A549 (cell line): ENCODE results near the gene HORMAD1. TPM values are rescaled to one million over a fixed set of nuclear protein-coding genes. Genes with fewer than 3 reads are reported as not detected.

Source experiments
- ATAC-seq, 2 experiments: fragments of 200-7000 bp in 1 of 2; fragments of >200 bp in 1 of 2; cut with Nextera tagmentation in 1 of 2; cut with Tn5 transposase in 1 of 2; 3 replicates each; pipeline versions ENCODE4 v1.8.0 to v1.9.1; 2018 to 2020; ENCODE audit warnings: mild to moderate bottlenecking in 1 of 2, moderate library complexity in 1 of 2
- CTCF ChIA-PET: fragments of 300-600 bp; sonication (Branson Sonifier 250); formaldehyde crosslinking; extraction: SDS; loops from one replicate; lab custom pipeline; 2021; ENCODE audit warnings: antibody characterized with exemption, inconsistent platforms; lab: Yijun Ruan, JAX
- POLR2A ChIA-PET: fragments of 350-600 bp; formaldehyde crosslinking; extraction: SDS; loops from one replicate; lab custom pipeline; 2021; ENCODE audit warnings: antibody characterized with exemption, inconsistent platforms; lab: Yijun Ruan, JAX
- DNase-seq, 2 experiments: peaks; one replicate each; pipeline versions ENCODE4 v3.0.0 to v3.0.0-alpha.2; 2011 to 2016; ENCODE audit warnings: low read depth in 1 of 2, low spot score in 1 of 2
- FAIRE-seq: peaks from 2 replicates; lab custom pipeline; 2011; peaks lifted over from hg19 to GRCh38; lab: Jason Lieb, UNC
- H3K27ac ChIP-seq, 2 experiments: fragments of >200 bp; sonication (Bioruptor Twin); formaldehyde crosslinking; 3 replicates each; pipeline ENCODE4 v1.5.1; 2016 to 2017
- H3K4me1 ChIP-seq: fragments of >200 bp; sonication (Bioruptor Twin); formaldehyde crosslinking; 3 replicates; pipeline ENCODE4 v1.6.1; 2016
- H3K4me2 ChIP-seq: fragments of >200 bp; sonication (Bioruptor Twin); formaldehyde crosslinking; 3 replicates; pipeline ENCODE4 v1.6.1; 2016
- H3K4me3 ChIP-seq: fragments of >200 bp; sonication (Bioruptor Twin); formaldehyde crosslinking; 3 replicates; pipeline ENCODE4 v1.5.1; 2016
- H3K9me3 ChIP-seq: fragments of >200 bp; sonication (Bioruptor Twin); formaldehyde crosslinking; 3 replicates; pipeline ENCODE4 v1.6.1; 2016
- CHD2 ChIP-seq: fragments of 150-350 bp; IDR thresholded peaks from 2 replicates; pipeline ENCODE4 v1.6.1; 2014; ENCODE audit warnings: low read length; ENCODE audit not compliant: partially characterized antibody
- CHD4 ChIP-seq: fragments of 200-600 bp; sonication (generic); IDR thresholded peaks from 2 replicates; pipeline ENCODE4 v1.6.1; 2016; ENCODE audit warnings: antibody characterized with exemption, mild to moderate bottlenecking, borderline replicate concordance
- EHF ChIP-seq: fragments of 250-450 bp; sonication (Bioruptor Pico); IDR thresholded peaks from 2 replicates; pipeline ENCODE4 v1.5.0; 2020; ENCODE audit warnings: mild to moderate bottlenecking
- ESRRA ChIP-seq: fragments of 150-350 bp; IDR thresholded peaks from 2 replicates; pipeline ENCODE4 v1.6.1; 2014; ENCODE audit warnings: mild to moderate bottlenecking, low read length, borderline replicate concordance
- FOSL2 ChIP-seq, 2 experiments: fragments of 450-650 bp in 1 of 2; fragments of >200 bp in 1 of 2; sonication (Bioruptor Twin) in 1 of 2; formaldehyde crosslinking; IDR thresholded peaks; 2 replicates each; pipeline versions ENCODE4 v1.5.0 to v1.6.1; 2016 to 2020; ENCODE audit warnings: mild to moderate bottlenecking in 1 of 2, moderate library complexity in 1 of 2
- GATA3 ChIP-seq: IDR thresholded peaks from 2 replicates; pipeline ENCODE4 v1.6.1; 2012; ENCODE audit warnings: borderline replicate concordance
- HEYL ChIP-seq: fragments of 250-450 bp; sonication (Bioruptor Pico); IDR thresholded peaks from 2 replicates; pipeline ENCODE4 v1.8.0; 2021; ENCODE audit warnings: mild to moderate bottlenecking, moderate library complexity
- HOXB13 ChIP-seq: fragments of 250-450 bp; sonication (Bioruptor Pico); IDR thresholded peaks from 2 replicates; pipeline ENCODE4 v1.5.0; 2020; ENCODE audit warnings: low read depth, mild to moderate bottlenecking, moderate library complexity
- KDM5A ChIP-seq: fragments of 200-600 bp; sonication (generic); IDR thresholded peaks from 2 replicates; pipeline ENCODE4 v1.6.1; 2016; ENCODE audit warnings: antibody characterized with exemption, mild to moderate bottlenecking
- MAFK ChIP-seq: fragments of 450-650 bp; IDR thresholded peaks from 2 replicates; pipeline ENCODE4 v1.6.1; 2014; ENCODE audit not compliant: partially characterized antibody
- MYC ChIP-seq: IDR thresholded peaks from 2 replicates; pipeline ENCODE4 v1.6.1; 2012; ENCODE audit warnings: mild to moderate bottlenecking, inconsistent platforms, low read length, improper control_type of control experiment, borderline replicate concordance
- NFE2L2 ChIP-seq: fragments of 150-350 bp; conservative IDR thresholded peaks from 2 replicates; pipeline ENCODE4 v1.6.1; 2014; ENCODE audit warnings: low read length
- NPAS2 ChIP-seq: fragments of 250-450 bp; sonication (Bioruptor Pico); IDR thresholded peaks from 2 replicates; pipeline ENCODE4 v1.8.0; 2022; ENCODE audit warnings: mild to moderate bottlenecking, moderate library complexity, borderline replicate concordance
- POLR2A ChIP-seq: IDR thresholded peaks from 2 replicates; pipeline ENCODE4 v1.6.1; 2012; ENCODE audit warnings: mild to moderate bottlenecking, low read length
- POLR2AphosphoS2 ChIP-seq: conservative IDR thresholded peaks from 2 replicates; pipeline ENCODE4 v1.6.1; 2012; ENCODE audit warnings: low read length, improper control_type of control experiment, inconsistent platforms
- RAD21 ChIP-seq, 2 experiments: fragments of >200 bp in 1 of 2; sonication (Bioruptor Twin) in 1 of 2; formaldehyde crosslinking in 1 of 2; IDR thresholded peaks in 1 of 2; conservative IDR thresholded peaks in 1 of 2; 2 replicates in 1 of 2; 3 replicates in 1 of 2; pipeline ENCODE4 v1.6.1; 2012 to 2018; ENCODE audit warnings: inconsistent platforms in 1 of 2
- RCOR1 ChIP-seq: fragments of 150-350 bp; IDR thresholded peaks from 2 replicates; pipeline ENCODE4 v1.6.1; 2014; ENCODE audit warnings: antibody characterized with exemption, low read length, low read depth
- RFX5 ChIP-seq: fragments of 450-650 bp; IDR thresholded peaks from 2 replicates; pipeline ENCODE4 v1.7.1; 2014; ENCODE audit warnings: antibody characterized with exemption, mild to moderate bottlenecking, moderate library complexity
- RNF2 ChIP-seq: fragments of 200-600 bp; sonication (generic); IDR thresholded peaks from 2 replicates; pipeline ENCODE4 v1.6.1; 2016; ENCODE audit warnings: low read depth, mild to moderate bottlenecking, antibody characterized with exemption, moderate library complexity, borderline replicate concordance
- SMC3 ChIP-seq: fragments of >200 bp; sonication (Bioruptor Twin); formaldehyde crosslinking; IDR thresholded peaks from 3 replicates; pipeline ENCODE4 v1.6.1; 2018; ENCODE audit warnings: inconsistent platforms
- TFCP2L1 ChIP-seq: fragments of 250-450 bp; sonication (Bioruptor Pico); IDR thresholded peaks from 2 replicates; pipeline ENCODE4 v1.5.0; 2021; ENCODE audit warnings: mild to moderate bottlenecking
- TP53 ChIP-seq: fragments of 250-450 bp; sonication (Bioruptor Pico); IDR thresholded peaks from 2 replicates; pipeline ENCODE4 v1.5.0; 2021; ENCODE audit warnings: mild to moderate bottlenecking, moderate library complexity
- ZC3H11A ChIP-seq: fragments of 450-650 bp; IDR thresholded peaks from 2 replicates; pipeline ENCODE4 v1.6.1; 2014; ENCODE audit warnings: antibody characterized with exemption, mild to moderate bottlenecking
- ZFP36 ChIP-seq: fragments of 450-650 bp; IDR thresholded peaks from 2 replicates; pipeline ENCODE4 v1.6.1; 2014; ENCODE audit warnings: borderline replicate concordance; ENCODE audit not compliant: partially characterized antibody
- WGBS: methylation state at CpG from one replicate; pipeline ENCODE4 v1.1.6; 2017; ENCODE audit errors: missing lambda C conversion rate; 5-methylcytosine and 5-hydroxymethylcytosine counted together
- polyA plus RNA-seq, 4 experiments: library from polyadenylated mRNA; depleted of rRNA in 3 of 4; stranded (reverse); fragments of >200 nt; fragmentation: RNase III in 1 of 4; extraction: RNeasy Plus Mini Kit Qiagen cat#74134 plus additional on column Dnase treatment in 1 of 4; gene quantifications; 2 replicates in 3 of 4; 3 replicates in 1 of 4; pipeline ENCODE4 v1.2.3, GENCODE V29; 2011 to 2017
- TF ChIP-seq, protein P1 (sequence below): IDR thresholded peaks from 2 replicates; pipeline ENCODE4 v1.6.1; 2012
- TF ChIP-seq, protein P2 (sequence below): IDR thresholded peaks from 2 replicates; pipeline ENCODE4 v1.6.1; 2012; ENCODE audit warnings: low read depth, borderline replicate concordance
- TF ChIP-seq, protein P3 (sequence below): fragments of 250-450 bp; sonication (Bioruptor Pico); IDR thresholded peaks from 2 replicates; pipeline ENCODE4 v1.5.0; 2020; ENCODE audit warnings: low read depth, mild to moderate bottlenecking, moderate library complexity

The HORMAD1 gene
- polyA plus RNA-seq, 2 of the 4 experiments (the other 2 are of a cell fraction), result 8.9 to 30.6 TPM

DNA sequence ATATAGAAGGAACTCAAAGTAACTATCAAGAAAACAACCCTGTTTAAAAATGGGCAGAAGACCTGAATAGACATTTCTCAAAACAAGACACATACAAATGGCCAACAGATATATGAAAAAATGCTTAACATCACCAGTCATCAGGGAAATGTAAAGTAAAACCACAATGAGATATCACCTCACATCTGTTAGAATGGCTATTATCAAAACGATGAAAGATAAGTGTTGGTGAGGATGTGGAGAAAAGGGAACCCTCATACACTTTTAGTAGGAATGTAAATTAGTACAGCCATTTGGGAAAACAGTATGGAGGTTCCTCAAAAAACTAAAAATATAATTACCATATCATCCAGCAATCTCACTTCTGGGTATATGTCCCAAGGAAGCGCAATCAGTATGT lies 41.9 kb upstream of the HORMAD1 start:
- no peak for FAIRE-seq
- H3K9me3 ChIP-seq, result peaks cover 5% of the 10 kb centered on the region; the same call in 1 of the 3 replicates
- CTCF ChIA-PET, result no interaction called here
- no peak for TF ChIP-seq POLR2AphosphoS2
- TF ChIP-seq KDM5A, result no peak
- no peak for TF ChIP-seq FOSL2 (IDR thresholded peaks at IDR 0.05)
- TF ChIP-seq FOSL2 (CRISPR knock-in tag; IDR thresholded peaks at IDR 0.05), result no peak
- no peak for TF ChIP-seq ZC3H11A
- no peak for TF ChIP-seq ESRRA
- no peak for TF ChIP-seq RAD21 (conservative IDR thresholded peaks at IDR 0.05 in 1 of 2, IDR thresholded peaks at IDR 0.05 in 1 of 2)
- TF ChIP-seq HEYL (CRISPR knock-in tag), result no peak
- no peak for TF ChIP-seq EHF (CRISPR knock-in tag)
- TF ChIP-seq RCOR1, result no peak
- no peak for TF ChIP-seq RNF2
- TF ChIP-seq HOXB13 (CRISPR knock-in tag), result no peak
- TF ChIP-seq, protein P1, sequence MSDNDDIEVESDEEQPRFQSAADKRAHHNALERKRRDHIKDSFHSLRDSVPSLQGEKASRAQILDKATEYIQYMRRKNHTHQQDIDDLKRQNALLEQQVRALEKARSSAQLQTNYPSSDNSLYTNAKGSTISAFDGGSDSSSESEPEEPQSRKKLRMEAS, result no peak
- TF ChIP-seq, all 56 proteins: peak for 0
- H3K27ac ChIP-seq, result no peak overlapping the region
- H3K4me1 ChIP-seq, result peaks cover 20% of the 10 kb centered on the region
- H3K4me3 ChIP-seq, result no peak overlapping the region
- H3K4me2 ChIP-seq, result no peak overlapping the region
- POLR2A ChIA-PET, result no interaction called here
- DNase-seq (no peak), ATAC-seq (no peak)
- WGBS, result 93% methylated on average over 2 of the region's 2 CpGs

DNA sequence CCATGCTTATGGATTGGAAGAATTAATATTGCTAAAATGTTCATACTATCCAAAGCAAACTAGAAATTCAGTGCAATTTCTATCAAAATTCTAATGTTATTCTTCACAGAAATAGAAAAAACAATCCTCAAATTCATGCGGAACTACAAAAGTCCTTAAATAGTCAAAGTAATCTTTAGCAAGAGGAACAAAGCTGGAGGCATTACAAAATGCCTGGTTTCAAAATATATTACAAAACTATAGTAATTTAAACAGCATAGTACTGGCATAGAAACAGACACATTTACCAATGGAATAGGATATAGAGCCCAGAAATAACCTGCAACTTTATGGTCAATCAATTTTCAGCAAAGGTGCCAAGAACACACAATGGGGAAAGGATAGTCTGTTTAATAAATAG lies 41.1 kb upstream of the HORMAD1 start:
- no peak for DNase-seq
- Histone ChIP-seq H3K4me2 (no peak overlapping the region), H3K27ac (no peak overlapping the region), H3K4me3 (no peak overlapping the region), H3K9me3 (peaks cover 5% of the 10 kb centered on the region; the same call in 1 of the 3 replicates), H3K4me1 (peaks cover 20% of the 10 kb centered on the region)
- 95% methylated on average over 1 of the region's 1 CpG for WGBS
- no peak for ATAC-seq
- FAIRE-seq, result no peak
- POLR2A ChIA-PET, result no interaction called here
- CTCF ChIA-PET, result no interaction called here
- TF ChIP-seq, protein P2, sequence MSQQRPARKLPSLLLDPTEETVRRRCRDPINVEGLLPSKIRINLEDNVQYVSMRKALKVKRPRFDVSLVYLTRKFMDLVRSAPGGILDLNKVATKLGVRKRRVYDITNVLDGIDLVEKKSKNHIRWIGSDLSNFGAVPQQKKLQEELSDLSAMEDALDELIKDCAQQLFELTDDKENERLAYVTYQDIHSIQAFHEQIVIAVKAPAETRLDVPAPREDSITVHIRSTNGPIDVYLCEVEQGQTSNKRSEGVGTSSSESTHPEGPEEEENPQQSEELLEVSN, result no peak
- TF ChIP-seq CHD2 (no peak), NFE2L2 (no peak), GATA3 (no peak), POLR2A (no peak), RNF2 (no peak), ZFP36 (no peak), HOXB13 (CRISPR knock-in tag) (no peak), TP53 (no peak), FOSL2 (IDR thresholded peaks at IDR 0.05) (no peak), FOSL2 (CRISPR knock-in tag; IDR thresholded peaks at IDR 0.05) (no peak), RFX5 (no peak), SMC3 (no peak), MAFK (no peak), NPAS2 (CRISPR knock-in tag) (no peak)
- TF ChIP-seq, all 56 proteins: peak for 0

DNA sequence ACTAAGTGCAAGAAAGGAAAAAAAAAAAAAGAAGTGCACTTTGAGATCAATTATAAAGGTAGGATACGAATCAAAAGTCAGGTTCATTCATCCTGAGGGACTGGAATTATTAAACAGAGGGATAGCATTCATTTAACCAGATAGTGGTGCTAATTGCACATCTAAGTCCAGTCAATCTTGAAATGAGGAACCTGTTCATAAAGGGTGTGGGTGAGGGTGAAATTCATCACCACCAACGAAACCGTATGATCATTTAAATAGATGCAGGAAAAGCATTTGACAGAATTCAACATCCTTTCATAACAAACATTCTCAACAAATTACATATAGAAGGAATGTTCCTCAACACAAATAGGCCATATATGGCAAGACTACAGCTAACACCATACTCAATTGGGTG lies 39.3 kb upstream of the HORMAD1 start:
- FAIRE-seq, result no peak
- POLR2A ChIA-PET, result interaction anchor here (0.7 kb wide), 1 partner anchor 448 kb away, joined by 3 read pairs; no protein-coding TSS in a partner anchor

More for the DNA sequence above, 39.3 kb upstream of the HORMAD1 start:
- Histone ChIP-seq H3K4me2 (no peak overlapping the region), H3K4me3 (no peak overlapping the region), H3K27ac (no peak overlapping the region), H3K9me3 (peaks cover 5% of the 10 kb centered on the region; the same call in 1 of the 3 replicates), H3K4me1 (peaks cover 10% of the 10 kb centered on the region)
- CTCF ChIA-PET, result no interaction called here
- TF ChIP-seq, protein P3, sequence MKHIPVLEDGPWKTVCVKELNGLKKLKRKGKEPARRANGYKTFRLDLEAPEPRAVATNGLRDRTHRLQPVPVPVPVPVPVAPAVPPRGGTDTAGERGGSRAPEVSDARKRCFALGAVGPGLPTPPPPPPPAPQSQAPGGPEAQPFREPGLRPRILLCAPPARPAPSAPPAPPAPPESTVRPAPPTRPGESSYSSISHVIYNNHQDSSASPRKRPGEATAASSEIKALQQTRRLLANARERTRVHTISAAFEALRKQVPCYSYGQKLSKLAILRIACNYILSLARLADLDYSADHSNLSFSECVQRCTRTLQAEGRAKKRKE, result no peak
- no peak for TF ChIP-seq TFCP2L1 (CRISPR knock-in tag)
- no peak for TF ChIP-seq RAD21 (conservative IDR thresholded peaks at IDR 0.05 in 1 of 2, IDR thresholded peaks at IDR 0.05 in 1 of 2)
- TF ChIP-seq, protein P1, result no peak
- TF ChIP-seq EHF (CRISPR knock-in tag), result no peak
- TF ChIP-seq MYC, result no peak
- no peak for TF ChIP-seq CHD4
- TF ChIP-seq ZC3H11A, result no peak
- WGBS, result 86% methylated on average over 3 of the region's 3 CpGs
- ATAC-seq (no peak), DNase-seq (no peak)
